ENCODE results near the gene SUN1. TPM values are rescaled to one million over a fixed set of nuclear protein-coding genes. Genes with fewer than 3 reads are reported as not detected.

The SUN1 gene
- total and polyA plus RNA-seq, 2 of the 8 experiments (the other 6 are each of a cell fraction or from before 2014, with no cell fraction given): 108 to 158 TPM

GRCh38 chr7:833601-834258, 1.5 kb downstream of the SUN1 start:
- Histone ChIP-seq H4K20me1 (replicated peaks in 1 of 2; ENCODE audit: control insufficient read depth in 1 of 2, insufficient read depth in 2 of 2, low read length in 2 of 2) (peaks cover 37 to 44% of the 10 kb centered on the region in 2 experiments), H4K91ac (replicated peaks; ENCODE audit: insufficient read length, low read length) (no peak overlapping the region)

More at GRCh38 chr7:833601-834258, 1.5 kb downstream of the SUN1 start:
- no peaks in the 10 kb centered on the region for H3K27me3 ChIP-seq (replicated peaks in 1 of 4; ENCODE audit: control insufficient read depth in 3 of 4, extremely low read depth in 1 of 4, insufficient read depth in 3 of 4, low read length in 3 of 4)
- ChIA-PET POLR2A (ENCODE audit: partially characterized antibody) (interaction anchor here (1.2 to 1.8 kb wide), 2 partner anchors 32 to 44 kb away, joined by 3 read pairs; no protein-coding TSS in a partner anchor), CTCF (ENCODE audit: partially characterized antibody) (interaction anchor here (0.7 to 2.2 kb wide), 3 partner anchors 11 to 45 kb away, joined by 3 to 6 read pairs (median 4); no protein-coding TSS in a partner anchor)
- H2BK20ac ChIP-seq (ENCODE audit: low read length): no peak overlapping the region
- H3K4me1 ChIP-seq (replicated peaks in 1 of 4; ENCODE audit: control insufficient read depth in 3 of 4, insufficient read depth in 4 of 4, low read length in 3 of 4): peaks cover 0 to 13% (median 5%) of the 10 kb centered on the region in 4 experiments; a peak in 6 of 7 replicates
- H3K9me3 ChIP-seq (ENCODE audit: insufficient read depth in 2 of 2, low read depth in 1 of 2, low read length in 1 of 2): no peaks in the 10 kb centered on the region
- H3K36me3 ChIP-seq (ENCODE audit: control insufficient read depth in 2 of 4, insufficient read depth in 4 of 4, low read length in 3 of 4): peaks cover 0 to 2% (median under 1%) of the 10 kb centered on the region in 4 experiments; a peak in 5 of 8 replicates
- no peak overlapping the region for H3K14ac ChIP-seq (ENCODE audit: insufficient read length)
- peak overlapping the region; percentile 57; the same call in 1 of the 2 replicates for H4K8ac ChIP-seq (ENCODE audit: extremely low read depth, insufficient read depth, low read length)
- no peak overlapping the region for H2BK5ac ChIP-seq (ENCODE audit: low read depth, low read length)
- no peak overlapping the region for H3K18ac ChIP-seq (ENCODE audit: extremely low read depth, low read length)
- H3K4ac ChIP-seq (replicated peaks; ENCODE audit: insufficient read length, low read depth, low read length): no peak overlapping the region
- H4K5ac ChIP-seq (ENCODE audit: insufficient read length, low read depth, low read length): no peak overlapping the region
- H2AFZ ChIP-seq (ENCODE audit: low read length): no peak overlapping the region
- no peak overlapping the region for H3K4me3 ChIP-seq (ENCODE audit: extremely low read depth in 1 of 4, insufficient read depth in 2 of 4, low read depth in 3 of 4, low read length in 4 of 4)
- TF ChIP-seq HDAC6 (IDR thresholded peaks at IDR 0.05; ENCODE audit: low read depth, low read length) (no peak), SIX5 (IDR thresholded peaks at IDR 0.05; ENCODE audit: low read depth, low read length) (no peak), ATF3 (IDR thresholded peaks at IDR 0.05; ENCODE audit: insufficient read depth, low read depth, low read length) (no peak), RAD21 (IDR thresholded peaks at IDR 0.05 in 1 of 2, conservative IDR thresholded peaks at IDR 0.05 in 1 of 2; ENCODE audit: low read depth in 2 of 2, low read length in 2 of 2) (no peak)
- H3K4me2 ChIP-seq (ENCODE audit: insufficient read depth in 1 of 2, low read depth in 2 of 2, low read length in 2 of 2): no peak overlapping the region
- H3K23me2 ChIP-seq (ENCODE audit: low read depth, low read length): no peaks in the 10 kb centered on the region
- WGBS, 2 experiments (ENCODE audit: extremely low coverage in 1 of 2, insufficient coverage in 1 of 2, insufficient read length in 1 of 2, insufficient replicate concordance in 2 of 2, low coverage in 1 of 2, low lambda C conversion rate in 2 of 2, missing lambda C conversion rate in 1 of 2): 91% methylated on average over 8 of the region's 8 CpGs; no CpG with 5 or more reads in 1 of the 2 experiments
- no peak overlapping the region for H3K23ac ChIP-seq (ENCODE audit: insufficient read length)
- H3K56ac ChIP-seq (replicated peaks; ENCODE audit: insufficient read length, low read depth, low read length): no peak overlapping the region
- H2BK15ac ChIP-seq (ENCODE audit: low read length): no peak overlapping the region
- no peak overlapping the region for H2BK12ac ChIP-seq (ENCODE audit: low read depth, low read length)
- DNase-seq (ENCODE audit: low read depth in 1 of 2, low spot score in 2 of 2): no peak
- peaks cover 30 to 96% of the 10 kb centered on the region in 2 experiments for H3K79me2 ChIP-seq (ENCODE audit: control insufficient read depth in 1 of 2, insufficient read depth in 2 of 2, low read length in 2 of 2)
- peaks cover 26% of the 10 kb centered on the region for H3K79me1 ChIP-seq (ENCODE audit: low read depth, low read length)
- H3K27ac ChIP-seq (ENCODE audit: low read depth, low read length): no peak overlapping the region
- H2AK5ac ChIP-seq (ENCODE audit: low read depth, low read length): no peak overlapping the region
- FAIRE-seq: no peak
- no peak overlapping the region for H2BK120ac ChIP-seq (replicated peaks; ENCODE audit: low read depth, low read length)
- no peak overlapping the region for H3K9ac ChIP-seq (replicated peaks in 1 of 4; ENCODE audit: extremely low read depth in 1 of 4, low read depth in 3 of 4, low read length in 3 of 4)
